Endothelial cell of hepatic sinusoid (primary cell): Measurements from ENCODE around the gene FAM181B.

ENCODE experiments used
- in situ Hi-C: cut with HindIII; loops from 2 replicates; pipeline ENCODE4 v1.10.0; 2017; ENCODE audit warnings: low sequenced_read_pairs

FAM181B gene

GRCh38 chr11:82686211-82686610 is 47.5 kb downstream of the FAM181B start:
- in situ Hi-C loops = no loop called here

GRCh38 chr11:82683029-82683428 is 50.6 kb downstream of the FAM181B start:
- in situ Hi-C loops = no loop called here

DNA sequence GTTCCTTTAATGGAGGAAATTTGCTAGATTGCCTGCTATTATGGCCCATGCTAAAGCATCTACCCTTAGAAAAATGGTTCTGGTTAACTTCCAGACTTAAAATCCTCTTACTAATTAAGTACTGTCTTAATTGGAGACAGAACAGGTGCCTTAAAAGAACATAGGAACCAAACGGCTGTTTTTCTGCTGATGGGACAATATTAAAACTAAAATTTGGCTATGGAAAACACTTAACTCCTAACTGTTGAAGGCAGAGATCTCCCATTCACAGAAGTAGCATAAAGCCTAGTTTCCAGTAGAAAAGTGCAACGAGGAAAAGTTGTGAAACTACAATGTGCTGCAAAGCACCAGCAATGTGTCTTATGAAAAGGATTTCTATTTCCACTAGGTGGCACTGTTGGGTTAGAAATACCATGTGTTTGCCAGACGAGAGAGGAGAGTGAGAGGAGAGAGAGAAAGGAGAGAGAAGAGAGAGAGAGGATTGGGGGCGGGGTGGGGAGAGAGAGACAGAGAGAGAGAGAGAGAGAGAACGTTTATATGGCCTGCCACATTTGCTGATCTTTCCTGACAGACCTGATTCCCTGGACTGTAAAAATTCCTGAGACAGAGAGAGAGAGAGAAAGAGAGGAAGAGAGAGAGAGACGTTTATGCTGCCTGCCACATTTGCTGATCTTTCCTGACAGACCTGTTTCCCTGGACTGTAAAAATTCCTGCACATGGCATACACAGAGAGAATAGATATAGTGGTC is 51.5 kb downstream of the FAM181B start:
- in situ Hi-C loops = no loop called here

GRCh38 chr11:82680252-82680651 is 53.4 kb downstream of the FAM181B start:
- in situ Hi-C loops = no loop called here
